ENCODE results near the gene SETD5. TPM values are rescaled to one million over a fixed set of nuclear protein-coding genes. Genes with fewer than 3 reads are reported as not detected.

Gene SETD5
- total and polyA plus RNA-seq, 2 experiments from 2014 or later: 143 to 172 TPM

GRCh38 chr3:9390265-9390888 lies 7.0 kb upstream of the SETD5 start:
- Histone ChIP-seq H3F3A (replicated peaks; ENCODE audit: low read depth) (peaks cover 31% of the 10 kb centered on the region; the same call in 1 of the 2 replicates), H3K79me2 (replicated peaks; ENCODE audit: insufficient read depth) (peaks cover 62% of the 10 kb centered on the region), H3K4me3 (no peak overlapping the region), H3K27ac (ENCODE audit: low read depth) (no peak overlapping the region), H3K9me2 (ENCODE audit: insufficient read depth) (no peaks in the 10 kb centered on the region), H3K4me1 (ENCODE audit: insufficient read depth) (peaks cover 12% of the 10 kb centered on the region), H3K27me3 (ENCODE audit: insufficient read depth) (no peaks in the 10 kb centered on the region), H3K36me3 (ENCODE audit: insufficient read depth) (peaks cover 63% of the 10 kb centered on the region), H4K20me1 (replicated peaks; ENCODE audit: insufficient read depth) (peaks cover 46% of the 10 kb centered on the region), H3K4me2 (no peak overlapping the region), H2AFZ (no peak overlapping the region)
- no peak for TF ChIP-seq ZNF114 (CRISPR knock-in tag; IDR thresholded peaks at IDR 0.05)
- TF ChIP-seq STAT1 (IDR thresholded peaks at IDR 0.05; ENCODE audit: unreplicated experiment): no peak
- no peak for TF ChIP-seq CREB1 (CRISPR knock-in tag; IDR thresholded peaks at IDR 0.05; ENCODE audit: low read depth)
- TF ChIP-seq REST (IDR thresholded peaks at IDR 0.05; ENCODE audit: unreplicated experiment): no peak
- TF ChIP-seq POLR2AphosphoS5 (IDR thresholded peaks at IDR 0.05; ENCODE audit: low read depth): no peak
- no peak for TF ChIP-seq JUNB (IDR thresholded peaks at IDR 0.05; ENCODE audit: unreplicated experiment)
- TF ChIP-seq EZH2phosphoT487 (IDR thresholded peaks at IDR 0.05; ENCODE audit: unreplicated experiment): no peak
- no peak for TF ChIP-seq ZNF462 (CRISPR knock-in tag; IDR thresholded peaks at IDR 0.05)
- TF ChIP-seq EZH2 (IDR thresholded peaks at IDR 0.05; ENCODE audit: low read depth, unreplicated experiment): no peak
- no peak for TF ChIP-seq ETS1 (IDR thresholded peaks at IDR 0.05)
- no peak for TF ChIP-seq ZNF331 (CRISPR knock-in tag; IDR thresholded peaks at IDR 0.05; ENCODE audit: low read depth)
- TF ChIP-seq CTCF (conservative IDR thresholded peaks at IDR 0.05; ENCODE audit: low read depth in 2 of 2): no peak
- no peak for TF ChIP-seq NANOG (IDR thresholded peaks at IDR 0.05; ENCODE audit: borderline replicate concordance)
- no peaks in the 10 kb centered on the region for H3K27me3 Mint-ChIP-seq (ENCODE audit: insufficient read depth, low read depth, poor library complexity)
- DNase-seq (ENCODE audit: low spot score) (no peak), ATAC-seq (no peak)
- no peak overlapping the region for H3K4me3 Mint-ChIP-seq
- peaks cover 22% of the 10 kb centered on the region for H3K4me1 Mint-ChIP-seq
- no peak overlapping the region for H3K27ac Mint-ChIP-seq
- H3K9me3 Mint-ChIP-seq: no peaks in the 10 kb centered on the region
- peaks cover 98% of the 10 kb centered on the region for H3K36me3 Mint-ChIP-seq (ENCODE audit: low read depth)

Measured in GM23338 (cell line).